ENCODE data around the gene RNF187.

DNA sequence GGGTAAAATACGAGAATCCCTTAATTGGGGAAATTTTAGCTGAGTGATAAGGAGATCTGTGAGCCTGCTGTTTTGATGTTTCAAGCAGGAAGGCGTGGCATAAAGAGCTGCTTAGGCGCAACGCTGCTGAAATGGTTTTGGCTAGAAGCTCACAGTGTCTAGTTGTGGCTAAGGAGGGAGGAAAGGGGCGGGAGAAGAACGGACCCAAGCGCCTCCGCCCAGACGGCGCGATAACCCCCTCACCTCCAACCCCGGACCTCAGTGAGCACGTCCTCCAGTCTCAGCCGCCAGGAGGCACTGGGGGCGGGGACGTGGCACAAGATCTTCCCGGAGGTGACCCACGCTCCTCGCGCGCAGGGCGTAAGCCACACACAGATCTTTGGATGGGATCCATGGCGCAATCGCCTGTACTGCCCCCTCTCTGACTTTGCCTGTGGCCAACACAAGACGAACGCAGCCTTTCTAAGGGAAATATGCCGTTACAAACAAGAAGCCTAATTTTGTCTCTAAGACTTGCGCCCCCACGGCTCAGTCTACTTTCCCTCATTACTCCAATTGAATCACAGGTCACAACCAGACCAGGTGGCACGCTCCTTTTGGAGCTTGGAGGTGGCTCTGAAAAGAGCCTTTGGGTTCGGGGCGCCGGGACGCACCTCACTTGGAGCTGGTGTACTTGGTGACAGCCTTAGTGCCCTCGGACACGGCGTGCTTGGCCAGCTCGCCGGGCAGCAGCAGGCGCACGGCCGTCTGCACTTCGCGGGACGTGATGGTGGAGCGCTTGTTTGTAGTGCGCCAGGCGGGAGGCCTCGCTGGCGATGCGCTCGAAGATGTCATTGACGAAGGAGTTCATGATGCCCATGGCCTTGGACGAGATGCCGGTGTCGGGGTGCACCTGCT is 23.4 kb upstream of the RNF187 start:
- TF ChIP-seq, protein P1, sequence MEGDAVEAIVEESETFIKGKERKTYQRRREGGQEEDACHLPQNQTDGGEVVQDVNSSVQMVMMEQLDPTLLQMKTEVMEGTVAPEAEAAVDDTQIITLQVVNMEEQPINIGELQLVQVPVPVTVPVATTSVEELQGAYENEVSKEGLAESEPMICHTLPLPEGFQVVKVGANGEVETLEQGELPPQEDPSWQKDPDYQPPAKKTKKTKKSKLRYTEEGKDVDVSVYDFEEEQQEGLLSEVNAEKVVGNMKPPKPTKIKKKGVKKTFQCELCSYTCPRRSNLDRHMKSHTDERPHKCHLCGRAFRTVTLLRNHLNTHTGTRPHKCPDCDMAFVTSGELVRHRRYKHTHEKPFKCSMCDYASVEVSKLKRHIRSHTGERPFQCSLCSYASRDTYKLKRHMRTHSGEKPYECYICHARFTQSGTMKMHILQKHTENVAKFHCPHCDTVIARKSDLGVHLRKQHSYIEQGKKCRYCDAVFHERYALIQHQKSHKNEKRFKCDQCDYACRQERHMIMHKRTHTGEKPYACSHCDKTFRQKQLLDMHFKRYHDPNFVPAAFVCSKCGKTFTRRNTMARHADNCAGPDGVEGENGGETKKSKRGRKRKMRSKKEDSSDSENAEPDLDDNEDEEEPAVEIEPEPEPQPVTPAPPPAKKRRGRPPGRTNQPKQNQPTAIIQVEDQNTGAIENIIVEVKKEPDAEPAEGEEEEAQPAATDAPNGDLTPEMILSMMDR (IDR thresholded peaks at IDR 0.05), result no peak
- no peak for TF ChIP-seq POLR2A (IDR thresholded peaks at IDR 0.05)
